HG03060 (cell line): Measurements from ENCODE around the gene HIVEP1.

Experiments
- ATAC-seq: cut with Tn5 transposase; IDR thresholded peaks from one replicate; pipeline ENCODE4 v1.9.1; 2021; ENCODE audit warnings: low read depth, moderate number of reproducible peaks; ENCODE audit not compliant: unreplicated experiment

HIVEP1 gene

GRCh38 chr6:11992086-11992485, 20.0 kb upstream of the HIVEP1 start:
- ATAC-seq: no peak

- no peak for ATAC-seq
Observed at GRCh38 chr6:11994875-11995461, 17.1 kb upstream of the HIVEP1 start.

- ATAC-seq: no peak
Observed at GRCh38 chr6:11996751-11997150, 15.4 kb upstream of the HIVEP1 start.

- no peak for ATAC-seq
Observed at GRCh38 chr6:11999246-11999645, 12.9 kb upstream of the HIVEP1 start.

- no peak for ATAC-seq
Observed at GRCh38 chr6:12000174-12000573, 11.9 kb upstream of the HIVEP1 start.

GRCh38 chr6:12001004-12001705, 11.0 kb upstream of the HIVEP1 start:
- ATAC-seq: no peak

GRCh38 chr6:12001706-12002435, 10.2 kb upstream of the HIVEP1 start:
- no peak for ATAC-seq

- ATAC-seq: no peak
Observed at GRCh38 chr6:12007473-12007872, 4.6 kb upstream of the HIVEP1 start.

- ATAC-seq: no peak
Observed at GRCh38 chr6:12007887-12008286, 4.2 kb upstream of the HIVEP1 start.

GRCh38 chr6:12008366-12009179, 3.5 kb upstream of the HIVEP1 start:
- ATAC-seq: no peak

GRCh38 chr6:12009180-12009685, 2.9 kb upstream of the HIVEP1 start:
- no peak for ATAC-seq

- ATAC-seq: no peak
Observed at GRCh38 chr6:12009876-12010634, 2.1 kb upstream of the HIVEP1 start.

GRCh38 chr6:12010635-12011275, 1.4 kb upstream of the HIVEP1 start:
- no peak for ATAC-seq

- ATAC-seq: no peak
Observed at GRCh38 chr6:12011276-12012037, 655 bp upstream of the HIVEP1 start.

GRCh38 chr6:12012558-12013306, 620 bp downstream of the HIVEP1 start:
- no peak for ATAC-seq

GRCh38 chr6:12013307-12013719, 1.2 kb downstream of the HIVEP1 start:
- no peak for ATAC-seq

GRCh38 chr6:12014027-12014872, 2.1 kb downstream of the HIVEP1 start:
- ATAC-seq: no peak
